ENCODE results near the gene CHCT1. TPM values are rescaled to one million over a fixed set of nuclear protein-coding genes. Genes with fewer than 3 reads are reported as not detected.
"Not testable (repeated sequence)": the region's sequence is repeated elsewhere in the genome, so short reads cannot be mapped to it uniquely, and the experiment has no call there.

Gene CHCT1
- total RNA-seq, 1 donor from 2014 or later: 1.6 TPM

- no peaks in the 10 kb centered on the region for H3K4me1 ChIP-seq (ENCODE audit: control insufficient read depth in 3 of 3, insufficient read depth in 3 of 3, low read length in 3 of 3)
- H3K27me3 ChIP-seq (ENCODE audit: control insufficient read depth in 3 of 3, insufficient read depth in 3 of 3, low read length in 3 of 3): no peaks in the 10 kb centered on the region
- no peaks in the 10 kb centered on the region for H3K9me3 ChIP-seq (ENCODE audit: control insufficient read depth in 3 of 3, low read length in 3 of 3)
- H3K36me3 ChIP-seq (ENCODE audit: control insufficient read depth in 3 of 3, insufficient read depth in 3 of 3, low read length in 3 of 3): no peaks in the 10 kb centered on the region
- no peak overlapping the region for H3K9ac ChIP-seq (ENCODE audit: low read depth in 1 of 3, low read length in 3 of 3)
- H3K4me3 ChIP-seq (ENCODE audit: low read length in 3 of 3): no peak overlapping the region
- H3K27ac ChIP-seq (ENCODE audit: low read depth, low read length): peak overlapping the region; percentile 51
These were observed 23.9 kb upstream of the CHCT1 start for GRCh38 chr17:60398227-60398959.

- H3K9ac ChIP-seq (ENCODE audit: low read depth in 1 of 3, low read length in 3 of 3): no peak overlapping the region
- no peaks in the 10 kb centered on the region for H3K36me3 ChIP-seq (ENCODE audit: control insufficient read depth in 3 of 3, insufficient read depth in 3 of 3, low read length in 3 of 3)
- no peaks in the 10 kb centered on the region for H3K9me3 ChIP-seq (ENCODE audit: control insufficient read depth in 3 of 3, low read length in 3 of 3)
- no peaks in the 10 kb centered on the region for H3K27me3 ChIP-seq (ENCODE audit: control insufficient read depth in 3 of 3, insufficient read depth in 3 of 3, low read length in 3 of 3)
- peaks cover 3 to 7% (median 4%) of the 10 kb centered on the region in 3 donors for H3K4me1 ChIP-seq (ENCODE audit: control insufficient read depth in 3 of 3, insufficient read depth in 3 of 3, low read length in 3 of 3)
- H3K4me3 ChIP-seq (ENCODE audit: low read length in 3 of 3): no peak overlapping the region
- H3K27ac ChIP-seq (ENCODE audit: low read depth, low read length): no peak overlapping the region
These were observed 20.5 kb upstream of the CHCT1 start for GRCh38 chr17:60401819-60402218.

GRCh38 chr17:60403523-60403810 is 18.8 kb upstream of the CHCT1 start:
- Histone ChIP-seq H3K4me1 (ENCODE audit: control insufficient read depth in 3 of 3, insufficient read depth in 3 of 3, low read length in 3 of 3) (peaks cover 3 to 7% (median 4%) of the 10 kb centered on the region in 3 donors), H3K27ac (ENCODE audit: low read depth, low read length) (no peak overlapping the region), H3K9me3 (ENCODE audit: control insufficient read depth in 3 of 3, low read length in 3 of 3) (no peaks in the 10 kb centered on the region), H3K9ac (ENCODE audit: low read depth in 1 of 3, low read length in 3 of 3) (no peak overlapping the region), H3K4me3 (ENCODE audit: low read length in 3 of 3) (no peak overlapping the region), H3K27me3 (ENCODE audit: control insufficient read depth in 3 of 3, insufficient read depth in 3 of 3, low read length in 3 of 3) (no peaks in the 10 kb centered on the region), H3K36me3 (ENCODE audit: control insufficient read depth in 3 of 3, insufficient read depth in 3 of 3, low read length in 3 of 3) (no peaks in the 10 kb centered on the region)

GRCh38 chr17:60403962-60404361 is 18.3 kb upstream of the CHCT1 start:
- H3K4me3 ChIP-seq (ENCODE audit: low read length in 3 of 3): no peak overlapping the region
- H3K27ac ChIP-seq (ENCODE audit: low read depth, low read length): peak overlapping the region; percentile 64
- peaks cover 3 to 7% (median 4%) of the 10 kb centered on the region in 3 donors for H3K4me1 ChIP-seq (ENCODE audit: control insufficient read depth in 3 of 3, insufficient read depth in 3 of 3, low read length in 3 of 3)
- H3K9me3 ChIP-seq (ENCODE audit: control insufficient read depth in 3 of 3, low read length in 3 of 3): no peaks in the 10 kb centered on the region
- no peaks in the 10 kb centered on the region for H3K27me3 ChIP-seq (ENCODE audit: control insufficient read depth in 3 of 3, insufficient read depth in 3 of 3, low read length in 3 of 3)
- H3K36me3 ChIP-seq (ENCODE audit: control insufficient read depth in 3 of 3, insufficient read depth in 3 of 3, low read length in 3 of 3): no peaks in the 10 kb centered on the region
- no peak overlapping the region for H3K9ac ChIP-seq (ENCODE audit: low read depth in 1 of 3, low read length in 3 of 3)

- Histone ChIP-seq H3K4me1 (ENCODE audit: control insufficient read depth in 3 of 3, insufficient read depth in 3 of 3, low read length in 3 of 3) (peaks cover 3 to 7% (median 4%) of the 10 kb centered on the region in 3 donors), H3K9me3 (ENCODE audit: control insufficient read depth in 3 of 3, low read length in 3 of 3) (no peaks in the 10 kb centered on the region), H3K36me3 (ENCODE audit: control insufficient read depth in 3 of 3, insufficient read depth in 3 of 3, low read length in 3 of 3) (no peaks in the 10 kb centered on the region), H3K9ac (ENCODE audit: low read depth in 1 of 3, low read length in 3 of 3) (no peak overlapping the region), H3K27ac (ENCODE audit: low read depth, low read length) (no peak overlapping the region), H3K4me3 (ENCODE audit: low read length in 3 of 3) (no peak overlapping the region), H3K27me3 (ENCODE audit: control insufficient read depth in 3 of 3, insufficient read depth in 3 of 3, low read length in 3 of 3) (no peaks in the 10 kb centered on the region)
These were observed 15.4 kb upstream of the CHCT1 start for GRCh38 chr17:60406887-60407286.

GRCh38 chr17:60410001-60410400 is 12.3 kb upstream of the CHCT1 start:
- no peaks in the 10 kb centered on the region for H3K9me3 ChIP-seq (ENCODE audit: control insufficient read depth in 3 of 3, low read length in 3 of 3)
- H3K27me3 ChIP-seq (ENCODE audit: control insufficient read depth in 3 of 3, insufficient read depth in 3 of 3, low read length in 3 of 3): no peaks in the 10 kb centered on the region
- H3K4me3 ChIP-seq (ENCODE audit: low read length in 3 of 3): no peak overlapping the region
- H3K4me1 ChIP-seq (ENCODE audit: control insufficient read depth in 3 of 3, insufficient read depth in 3 of 3, low read length in 3 of 3): peaks cover 4 to 10% (median 9%) of the 10 kb centered on the region in 3 donors
- H3K27ac ChIP-seq (ENCODE audit: low read depth, low read length): no peak overlapping the region
- H3K9ac ChIP-seq (ENCODE audit: low read depth in 1 of 3, low read length in 3 of 3): no peak overlapping the region
- H3K36me3 ChIP-seq (ENCODE audit: control insufficient read depth in 3 of 3, insufficient read depth in 3 of 3, low read length in 3 of 3): no peaks in the 10 kb centered on the region

- H3K4me3 ChIP-seq (ENCODE audit: low read length in 3 of 3): no peak overlapping the region
- no peak overlapping the region for H3K27ac ChIP-seq (ENCODE audit: low read depth, low read length)
- H3K4me1 ChIP-seq (ENCODE audit: control insufficient read depth in 3 of 3, insufficient read depth in 3 of 3, low read length in 3 of 3): peaks cover 4 to 10% (median 9%) of the 10 kb centered on the region in 3 donors
- H3K9ac ChIP-seq (ENCODE audit: low read depth in 1 of 3, low read length in 3 of 3): no peak overlapping the region
- no peaks in the 10 kb centered on the region for H3K36me3 ChIP-seq (ENCODE audit: control insufficient read depth in 3 of 3, insufficient read depth in 3 of 3, low read length in 3 of 3)
- no peaks in the 10 kb centered on the region for H3K27me3 ChIP-seq (ENCODE audit: control insufficient read depth in 3 of 3, insufficient read depth in 3 of 3, low read length in 3 of 3)
- no peaks in the 10 kb centered on the region for H3K9me3 ChIP-seq (ENCODE audit: control insufficient read depth in 3 of 3, low read length in 3 of 3)
These were observed 9.6 kb upstream of the CHCT1 start for GRCh38 chr17:60412701-60413100.

- Histone ChIP-seq H3K36me3 (ENCODE audit: control insufficient read depth in 3 of 3, insufficient read depth in 3 of 3, low read length in 3 of 3) (no peaks in the 10 kb centered on the region), H3K27me3 (ENCODE audit: control insufficient read depth in 3 of 3, insufficient read depth in 3 of 3, low read length in 3 of 3) (no peaks in the 10 kb centered on the region), H3K27ac (ENCODE audit: low read depth, low read length) (no peak overlapping the region), H3K4me3 (ENCODE audit: low read length in 3 of 3) (no peak overlapping the region), H3K9me3 (ENCODE audit: control insufficient read depth in 3 of 3, low read length in 3 of 3) (no peaks in the 10 kb centered on the region), H3K4me1 (ENCODE audit: control insufficient read depth in 3 of 3, insufficient read depth in 3 of 3, low read length in 3 of 3) (peaks cover 4 to 10% (median 9%) of the 10 kb centered on the region in 3 donors), H3K9ac (ENCODE audit: low read depth in 1 of 3, low read length in 3 of 3) (no peak overlapping the region)
These were observed 7.1 kb upstream of the CHCT1 start for GRCh38 chr17:60415146-60415545.

- no peaks in the 10 kb centered on the region for H3K9me3 ChIP-seq (ENCODE audit: control insufficient read depth in 3 of 3, low read length in 3 of 3)
- no peaks in the 10 kb centered on the region for H3K27me3 ChIP-seq (ENCODE audit: control insufficient read depth in 3 of 3, insufficient read depth in 3 of 3, low read length in 3 of 3)
- H3K9ac ChIP-seq (ENCODE audit: low read depth in 1 of 3, low read length in 3 of 3): no peak overlapping the region
- H3K4me1 ChIP-seq (ENCODE audit: control insufficient read depth in 3 of 3, insufficient read depth in 3 of 3, low read length in 3 of 3): peaks cover 9 to 13% (median 13%) of the 10 kb centered on the region in 3 donors
- no peaks in the 10 kb centered on the region for H3K36me3 ChIP-seq (ENCODE audit: control insufficient read depth in 3 of 3, insufficient read depth in 3 of 3, low read length in 3 of 3)
- H3K4me3 ChIP-seq (ENCODE audit: low read length in 3 of 3): no peak overlapping the region
- no peak overlapping the region for H3K27ac ChIP-seq (ENCODE audit: low read depth, low read length)
These were observed 5.8 kb upstream of the CHCT1 start for GRCh38 chr17:60416368-60416925.

- not testable (repeated sequence) for H3K27me3 ChIP-seq (ENCODE audit: control insufficient read depth in 3 of 3, insufficient read depth in 3 of 3, low read length in 3 of 3); H3K27ac ChIP-seq (ENCODE audit: low read depth, low read length); H3K9me3 ChIP-seq (ENCODE audit: control insufficient read depth in 3 of 3, low read length in 3 of 3); H3K36me3 ChIP-seq (ENCODE audit: control insufficient read depth in 3 of 3, insufficient read depth in 3 of 3, low read length in 3 of 3); H3K4me1 ChIP-seq (ENCODE audit: control insufficient read depth in 3 of 3, insufficient read depth in 3 of 3, low read length in 3 of 3); H3K4me3 ChIP-seq (ENCODE audit: low read length in 3 of 3); H3K9ac ChIP-seq (ENCODE audit: low read depth in 1 of 3, low read length in 3 of 3)
These were observed 3.3 kb upstream of the CHCT1 start for GRCh38 chr17:60419003-60419402.

All from skeletal muscle tissue (tissue), 4 donors.